Measurements from ENCODE around the gene FXYD4.
"Not testable (repeated sequence)": the region's sequence is repeated elsewhere in the genome, so short reads cannot be mapped to it uniquely, and the experiment has no call there.

Gene FXYD4

DNA sequence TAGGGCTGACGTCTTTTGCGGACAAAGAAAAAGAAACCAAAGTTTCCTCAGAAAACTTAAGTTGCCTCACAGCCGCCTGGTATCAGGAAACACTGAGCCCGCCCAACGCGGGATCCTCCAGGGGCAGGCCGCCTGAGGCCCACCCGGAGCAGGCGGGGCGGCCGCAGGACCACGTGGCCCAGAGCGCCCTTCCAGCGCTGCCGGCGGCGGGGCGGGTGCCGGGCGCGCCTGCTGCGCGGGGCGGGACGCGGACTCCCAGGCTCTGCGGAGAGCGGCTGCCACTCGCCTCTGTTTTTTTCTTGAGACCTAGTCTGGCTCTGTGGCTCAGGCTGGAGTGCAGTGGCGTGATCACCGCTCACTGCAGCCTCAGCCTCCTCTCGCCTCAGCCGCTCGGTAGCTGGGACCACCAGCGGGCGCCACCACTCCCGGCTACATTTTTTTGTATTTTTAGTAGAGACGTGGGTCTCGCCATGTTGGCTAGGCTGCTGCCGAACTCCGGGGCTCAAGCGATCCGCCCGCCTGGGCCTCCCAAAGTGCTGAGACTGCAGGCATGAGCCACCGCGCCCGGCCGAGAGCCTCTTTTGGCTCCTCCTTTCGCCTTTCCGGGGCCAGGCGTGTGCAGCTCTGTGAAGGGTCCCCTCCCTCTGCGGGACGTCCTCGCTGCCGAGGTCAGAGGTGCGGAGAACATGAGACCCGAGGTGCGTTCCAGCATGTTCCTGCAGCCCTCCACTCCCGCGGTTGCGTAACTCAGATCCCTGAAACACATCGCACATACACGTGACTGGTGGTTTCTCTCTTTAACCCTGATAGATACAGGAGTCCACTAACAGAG, 49.1 kb downstream of the FXYD4 start:
- Histone ChIP-seq H3K36me3 (ENCODE audit: insufficient read depth) (no peaks in the 10 kb centered on the region), H3K79me2 (ENCODE audit: insufficient read depth, low read depth) (no peaks in the 10 kb centered on the region), H2AFZ (ENCODE audit: low read depth) (peak overlapping the region; percentile 70), H3K4me2 (peak overlapping the region; percentile 87), H4K20me1 (ENCODE audit: insufficient read depth) (no peaks in the 10 kb centered on the region), H3K27ac (peak overlapping the region; percentile 99), H3K4me1 (ENCODE audit: low read depth, poor library complexity, severe bottlenecking) (peaks cover 16% of the 10 kb centered on the region), H3K4me3 (IDR thresholded peaks at IDR 0.05; ENCODE audit: insufficient read depth, low read depth, low read length) (no peak overlapping the region), H3K27me3 (ENCODE audit: insufficient read depth, low read depth) (no peaks in the 10 kb centered on the region), H3K9ac (peak overlapping the region; percentile 94)
- TF ChIP-seq, protein P1, sequence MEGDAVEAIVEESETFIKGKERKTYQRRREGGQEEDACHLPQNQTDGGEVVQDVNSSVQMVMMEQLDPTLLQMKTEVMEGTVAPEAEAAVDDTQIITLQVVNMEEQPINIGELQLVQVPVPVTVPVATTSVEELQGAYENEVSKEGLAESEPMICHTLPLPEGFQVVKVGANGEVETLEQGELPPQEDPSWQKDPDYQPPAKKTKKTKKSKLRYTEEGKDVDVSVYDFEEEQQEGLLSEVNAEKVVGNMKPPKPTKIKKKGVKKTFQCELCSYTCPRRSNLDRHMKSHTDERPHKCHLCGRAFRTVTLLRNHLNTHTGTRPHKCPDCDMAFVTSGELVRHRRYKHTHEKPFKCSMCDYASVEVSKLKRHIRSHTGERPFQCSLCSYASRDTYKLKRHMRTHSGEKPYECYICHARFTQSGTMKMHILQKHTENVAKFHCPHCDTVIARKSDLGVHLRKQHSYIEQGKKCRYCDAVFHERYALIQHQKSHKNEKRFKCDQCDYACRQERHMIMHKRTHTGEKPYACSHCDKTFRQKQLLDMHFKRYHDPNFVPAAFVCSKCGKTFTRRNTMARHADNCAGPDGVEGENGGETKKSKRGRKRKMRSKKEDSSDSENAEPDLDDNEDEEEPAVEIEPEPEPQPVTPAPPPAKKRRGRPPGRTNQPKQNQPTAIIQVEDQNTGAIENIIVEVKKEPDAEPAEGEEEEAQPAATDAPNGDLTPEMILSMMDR (conservative IDR thresholded peaks at IDR 0.05; ENCODE audit: low read depth, low read length), result no peak

DNA sequence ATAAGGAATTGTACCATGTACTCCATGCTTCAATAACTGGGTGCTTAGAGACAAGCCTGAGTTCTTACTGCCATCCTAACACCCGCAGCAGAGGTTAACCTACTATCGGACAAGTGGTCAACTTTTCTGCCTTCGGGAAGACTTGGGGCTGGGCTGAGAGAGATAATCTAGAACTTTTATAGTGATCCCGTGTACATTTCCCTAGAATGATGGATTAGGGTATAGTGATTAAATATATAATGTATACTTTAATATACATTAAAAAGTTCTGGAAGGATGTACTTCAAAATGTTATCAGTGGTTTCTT, 49.7 kb downstream of the FXYD4 start:
- H3K4me1 ChIP-seq (ENCODE audit: low read depth, poor library complexity, severe bottlenecking), result peaks cover 16% of the 10 kb centered on the region
- H3K9ac ChIP-seq, result peak overlapping the region; percentile 94
- no peaks in the 10 kb centered on the region for H3K36me3 ChIP-seq (ENCODE audit: insufficient read depth)
- no peaks in the 10 kb centered on the region for H3K79me2 ChIP-seq (ENCODE audit: insufficient read depth, low read depth)
- H3K27me3 ChIP-seq (ENCODE audit: insufficient read depth, low read depth), result no peaks in the 10 kb centered on the region
- peak overlapping the region; percentile 87 for H3K4me2 ChIP-seq
- no peak overlapping the region for H3K4me3 ChIP-seq (IDR thresholded peaks at IDR 0.05; ENCODE audit: insufficient read depth, low read depth, low read length)
- TF ChIP-seq, protein P1 (conservative IDR thresholded peaks at IDR 0.05; ENCODE audit: low read depth, low read length), result no peak
- H4K20me1 ChIP-seq (ENCODE audit: insufficient read depth), result no peaks in the 10 kb centered on the region
- H3K27ac ChIP-seq, result peak overlapping the region; percentile 99
- H2AFZ ChIP-seq (ENCODE audit: low read depth), result peak overlapping the region; percentile 70

DNA sequence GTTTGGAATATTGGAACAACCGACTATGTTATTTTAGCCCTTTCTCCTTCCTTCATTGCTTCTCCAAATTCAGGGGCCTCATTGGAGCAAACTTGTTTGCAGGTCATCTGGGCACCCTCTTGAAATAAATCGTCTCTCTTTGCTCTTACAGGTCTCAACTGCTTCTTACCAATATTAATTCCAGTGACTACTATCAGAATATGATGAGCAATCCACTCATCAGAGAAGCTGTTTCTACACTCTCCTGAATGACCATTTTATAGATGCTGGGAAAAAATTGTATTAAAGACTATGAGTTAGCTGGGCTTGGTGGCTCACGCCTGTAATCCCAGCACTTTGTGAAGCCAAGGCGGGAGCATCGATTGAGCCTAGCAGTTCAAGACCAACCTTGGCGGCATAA, 50.1 kb downstream of the FXYD4 start:
- peak overlapping the region; percentile 87 for H3K4me2 ChIP-seq
- H3K4me3 ChIP-seq (IDR thresholded peaks at IDR 0.05; ENCODE audit: insufficient read depth, low read depth, low read length), result no peak overlapping the region
- no peaks in the 10 kb centered on the region for H3K36me3 ChIP-seq (ENCODE audit: insufficient read depth)
- peak overlapping the region; percentile 70 for H2AFZ ChIP-seq (ENCODE audit: low read depth)
- peak overlapping the region; percentile 94; the same call in 1 of the 2 replicates for H3K9ac ChIP-seq
- no peaks in the 10 kb centered on the region for H4K20me1 ChIP-seq (ENCODE audit: insufficient read depth)
- no peaks in the 10 kb centered on the region for H3K27me3 ChIP-seq (ENCODE audit: insufficient read depth, low read depth)
- H3K4me1 ChIP-seq (ENCODE audit: low read depth, poor library complexity, severe bottlenecking), result peaks cover 16% of the 10 kb centered on the region
- TF ChIP-seq, protein P1 (conservative IDR thresholded peaks at IDR 0.05; ENCODE audit: low read depth, low read length), result no peak
- no peaks in the 10 kb centered on the region for H3K79me2 ChIP-seq (ENCODE audit: insufficient read depth, low read depth)
- H3K27ac ChIP-seq, result peak overlapping the region; percentile 99

DNA sequence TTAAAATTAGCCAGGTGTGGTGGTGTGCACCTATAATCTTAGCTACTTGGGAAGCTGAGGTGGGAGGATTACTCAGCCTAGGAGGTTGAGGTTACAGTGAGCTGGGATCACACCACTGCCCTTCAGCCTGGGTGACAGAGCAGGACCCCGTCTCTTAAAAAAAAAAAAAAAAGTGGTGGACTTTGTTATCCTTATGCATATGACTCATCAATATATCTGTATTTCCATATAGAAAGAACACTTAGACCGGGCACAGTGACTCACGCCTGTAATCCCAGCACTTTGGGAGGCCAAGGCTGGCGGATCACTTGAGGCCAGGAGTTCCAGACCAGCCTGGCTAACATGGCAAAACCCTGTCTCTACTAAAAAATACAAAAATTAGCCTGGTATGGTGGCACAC, 50.5 kb downstream of the FXYD4 start:
- not testable (repeated sequence) for H3K27ac ChIP-seq; H3K4me3 ChIP-seq (IDR thresholded peaks at IDR 0.05; ENCODE audit: insufficient read depth, low read depth, low read length); H3K9ac ChIP-seq; H3K36me3 ChIP-seq (ENCODE audit: insufficient read depth); H3K79me2 ChIP-seq (ENCODE audit: insufficient read depth, low read depth); H3K27me3 ChIP-seq (ENCODE audit: insufficient read depth, low read depth); H4K20me1 ChIP-seq (ENCODE audit: insufficient read depth)
- Histone ChIP-seq H3K4me1 (ENCODE audit: low read depth, poor library complexity, severe bottlenecking) (peaks cover 17% of the 10 kb centered on the region), H2AFZ (ENCODE audit: low read depth) (peak overlapping the region; percentile 70; the same call in 1 of the 2 replicates), H3K4me2 (peak overlapping the region; percentile 87; the same call in 1 of the 2 replicates)

DNA sequence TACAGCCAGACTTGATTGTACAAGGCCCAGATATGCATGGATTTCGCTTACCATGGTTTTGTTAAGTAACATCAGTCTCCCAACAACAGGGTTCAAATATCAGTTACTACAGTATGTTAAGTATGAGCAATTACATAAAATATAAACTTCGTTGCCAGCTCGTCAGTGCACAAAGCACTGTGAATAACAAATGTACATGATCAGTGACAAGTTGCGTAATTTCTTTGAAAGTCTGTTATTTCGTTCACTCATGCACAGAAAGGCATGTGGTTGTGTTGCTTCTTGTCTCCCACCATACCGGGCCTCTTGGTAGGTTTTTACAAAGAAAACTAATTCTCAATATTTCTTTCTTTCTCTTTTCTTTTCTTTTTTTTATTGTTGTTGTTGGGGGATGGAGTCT, 53.0 kb downstream of the FXYD4 start:
- no peak overlapping the region for H2AFZ ChIP-seq (ENCODE audit: low read depth)
- no peaks in the 10 kb centered on the region for H4K20me1 ChIP-seq (ENCODE audit: insufficient read depth)
- no peak overlapping the region for H3K4me3 ChIP-seq (IDR thresholded peaks at IDR 0.05; ENCODE audit: insufficient read depth, low read depth, low read length)
- H3K4me2 ChIP-seq, result no peak overlapping the region
- peaks cover 23% of the 10 kb centered on the region for H3K4me1 ChIP-seq (ENCODE audit: low read depth, poor library complexity, severe bottlenecking)
- no peaks in the 10 kb centered on the region for H3K79me2 ChIP-seq (ENCODE audit: insufficient read depth, low read depth)
- H3K27me3 ChIP-seq (ENCODE audit: insufficient read depth, low read depth), result no peaks in the 10 kb centered on the region
- H3K27ac ChIP-seq, result no peak overlapping the region
- H3K36me3 ChIP-seq (ENCODE audit: insufficient read depth), result no peaks in the 10 kb centered on the region
- TF ChIP-seq, protein P1 (conservative IDR thresholded peaks at IDR 0.05; ENCODE audit: low read depth, low read length), result no peak
- no peak overlapping the region for H3K9ac ChIP-seq

Data from KMS-11 (cell line).